AG04449 (cell line): ENCODE data around the gene GABRB3.

ENCODE experiments used
- CTCF ChIA-PET: fragments of 350-600 bp; formaldehyde crosslinking; extraction: SDS; loops from one replicate; lab custom pipeline; 2021; ENCODE audit warnings: antibody characterized with exemption; lab: Yijun Ruan, JAX
- POLR2A ChIA-PET: fragments of 400-600, 350-600 bp; formaldehyde crosslinking; extraction: SDS; loops from one replicate; lab custom pipeline; 2020; ENCODE audit warnings: antibody characterized with exemption, inconsistent platforms; lab: Yijun Ruan, JAX
- DNase-seq: peaks from one replicate; pipeline ENCODE4 v3.0.0-alpha.2; 2010; ENCODE audit warnings: low read depth, low spot score
- H3K4me3 ChIP-seq: 2 replicates; pipeline ENCODE4 v1.5.1; 2011; ENCODE audit warnings: low read depth, mild to moderate bottlenecking, control low read depth, low read length
- TF ChIP-seq, protein P1 (sequence below): IDR thresholded peaks from one replicate; pipeline ENCODE4 v1.5.1; 2011; ENCODE audit warnings: mild to moderate bottlenecking, moderate library complexity, low read length, control low read depth, inconsistent platforms; ENCODE audit not compliant: insufficient read depth; ENCODE audit errors: missing control alignments

Gene GABRB3

DNA sequence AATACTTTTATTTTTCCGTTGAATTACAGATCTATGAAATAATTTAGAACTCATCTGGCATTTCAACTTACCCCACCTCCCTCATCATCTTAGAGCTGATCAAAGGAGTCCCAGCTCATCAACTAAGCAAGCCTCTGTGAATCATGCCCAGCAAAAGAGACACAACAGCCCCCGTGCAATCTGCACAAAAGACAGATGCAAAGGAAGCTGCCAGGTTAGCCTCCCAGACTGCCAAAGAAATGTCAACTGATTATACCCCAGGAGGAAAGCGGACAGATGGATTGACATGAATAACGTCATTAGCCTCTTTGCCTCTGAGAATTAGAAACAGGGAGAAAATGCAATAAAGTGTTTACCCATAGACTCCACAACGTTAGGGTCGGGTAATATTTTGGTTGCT lies 75.0 kb downstream of the GABRB3 start:
- TF ChIP-seq, protein P1, sequence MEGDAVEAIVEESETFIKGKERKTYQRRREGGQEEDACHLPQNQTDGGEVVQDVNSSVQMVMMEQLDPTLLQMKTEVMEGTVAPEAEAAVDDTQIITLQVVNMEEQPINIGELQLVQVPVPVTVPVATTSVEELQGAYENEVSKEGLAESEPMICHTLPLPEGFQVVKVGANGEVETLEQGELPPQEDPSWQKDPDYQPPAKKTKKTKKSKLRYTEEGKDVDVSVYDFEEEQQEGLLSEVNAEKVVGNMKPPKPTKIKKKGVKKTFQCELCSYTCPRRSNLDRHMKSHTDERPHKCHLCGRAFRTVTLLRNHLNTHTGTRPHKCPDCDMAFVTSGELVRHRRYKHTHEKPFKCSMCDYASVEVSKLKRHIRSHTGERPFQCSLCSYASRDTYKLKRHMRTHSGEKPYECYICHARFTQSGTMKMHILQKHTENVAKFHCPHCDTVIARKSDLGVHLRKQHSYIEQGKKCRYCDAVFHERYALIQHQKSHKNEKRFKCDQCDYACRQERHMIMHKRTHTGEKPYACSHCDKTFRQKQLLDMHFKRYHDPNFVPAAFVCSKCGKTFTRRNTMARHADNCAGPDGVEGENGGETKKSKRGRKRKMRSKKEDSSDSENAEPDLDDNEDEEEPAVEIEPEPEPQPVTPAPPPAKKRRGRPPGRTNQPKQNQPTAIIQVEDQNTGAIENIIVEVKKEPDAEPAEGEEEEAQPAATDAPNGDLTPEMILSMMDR = no peak
- POLR2A ChIA-PET = no interaction called here
- H3K4me3 ChIP-seq = no peak overlapping the region
- CTCF ChIA-PET = no interaction called here
- no peak for DNase-seq

DNA sequence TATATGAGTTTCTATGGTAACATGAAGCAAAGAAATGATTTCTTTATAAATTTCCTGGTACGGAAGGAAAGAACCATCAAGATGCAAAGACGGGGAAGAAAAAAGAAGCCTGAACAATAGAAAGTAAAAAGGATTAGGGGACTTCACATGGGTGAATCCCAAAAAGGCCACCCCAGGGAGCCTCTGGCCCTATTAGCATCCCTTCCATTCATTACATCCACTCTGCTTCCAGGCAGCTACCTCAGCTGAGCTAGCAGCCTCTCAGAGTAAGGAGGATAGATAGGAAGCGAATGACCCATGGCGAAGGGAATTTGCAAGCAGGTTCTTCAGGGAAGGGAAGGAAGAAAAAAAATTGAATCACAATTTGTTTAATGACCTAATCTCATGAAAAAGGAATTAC lies 81.6 kb downstream of the GABRB3 start:
- H3K4me3 ChIP-seq = no peak overlapping the region

DNA sequence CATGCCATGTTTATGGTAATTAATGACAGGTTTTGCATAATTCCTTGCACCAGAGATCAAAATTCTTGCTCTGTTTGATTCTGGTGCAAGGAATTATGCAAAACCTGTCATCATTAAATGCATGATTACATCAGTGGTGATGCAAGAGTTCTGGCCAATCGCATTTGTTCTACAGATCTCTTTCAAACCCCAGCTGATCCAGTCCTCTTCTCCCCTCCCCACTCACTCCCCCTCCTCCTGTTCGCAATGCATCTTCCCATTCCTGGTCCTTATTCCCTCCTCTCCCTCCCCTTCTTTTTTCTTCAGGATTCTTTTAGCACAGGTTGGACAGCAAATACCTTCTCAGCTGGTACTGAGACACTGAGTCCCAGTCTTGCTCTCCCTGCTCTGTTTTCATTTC lies 82.1 kb downstream of the GABRB3 start:
- CTCF ChIA-PET = no interaction called here
- no peak overlapping the region for H3K4me3 ChIP-seq
- DNase-seq = no peak
- POLR2A ChIA-PET = no interaction called here
- TF ChIP-seq, protein P1 = no peak

More for the DNA sequence above, 81.6 kb downstream of the GABRB3 start:
- POLR2A ChIA-PET = no interaction called here
- TF ChIP-seq, protein P1 = no peak
- CTCF ChIA-PET = no interaction called here
- DNase-seq = no peak

DNA sequence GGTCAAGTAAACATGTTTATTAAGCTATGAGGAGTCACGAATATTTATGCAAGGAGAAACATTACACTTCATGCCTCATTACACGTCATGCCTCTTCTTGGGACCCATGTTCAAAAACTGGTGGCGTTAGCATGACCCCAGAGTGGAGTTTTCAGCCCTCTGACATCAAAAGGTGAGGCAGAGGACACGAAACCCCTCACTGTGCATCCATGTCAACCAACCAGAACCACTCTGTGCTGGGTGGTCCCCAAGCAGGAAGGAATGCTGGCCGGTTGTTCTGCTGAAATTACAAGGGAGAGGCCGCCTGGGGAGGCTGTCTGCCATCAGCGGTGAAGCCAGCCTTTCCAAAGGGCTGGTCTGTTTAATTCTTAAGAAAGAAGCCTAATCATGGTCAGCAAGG lies 83.4 kb downstream of the GABRB3 start:
- TF ChIP-seq, protein P1 = no peak
- no peak overlapping the region for H3K4me3 ChIP-seq
- POLR2A ChIA-PET = no interaction called here
- CTCF ChIA-PET = no interaction called here
- DNase-seq = no peak

- H3K4me3 ChIP-seq = no peak overlapping the region
- ChIA-PET POLR2A (no interaction called here), CTCF (no interaction called here)
- no peak for DNase-seq
- TF ChIP-seq, protein P1 = no peak
These were observed 86.2 kb downstream of the GABRB3 start for GRCh38 chr15:26686547-26687187.

- POLR2A ChIA-PET = no interaction called here
- DNase-seq = no peak
- H3K4me3 ChIP-seq = no peak overlapping the region
- TF ChIP-seq, protein P1 = no peak
- CTCF ChIA-PET = no interaction called here
These were observed 90.2 kb downstream of the GABRB3 start for GRCh38 chr15:26682598-26683164.
